H9 (cell line): ENCODE measurements around the gene PRUNE1. TPM values are rescaled to one million over a fixed set of nuclear protein-coding genes. Genes with fewer than 3 reads are reported as not detected.

Source experiments
- DNase-seq: peaks from one replicate; pipeline ENCODE4 v3.0.0-alpha.2; 2017
- H2AFZ ChIP-seq: one replicate; pipeline ENCODE4 v1.6.1; 2013; ENCODE audit warnings: mild to moderate bottlenecking, low read length, control low read depth, moderate library complexity
- H2AK5ac ChIP-seq: 2 replicates; pipeline ENCODE4 v1.6.1; 2013; ENCODE audit warnings: low read length, control low read depth, mixed read lengths; ENCODE audit not compliant: insufficient read length
- H2BK120ac ChIP-seq: one replicate; pipeline ENCODE4 v1.6.1; 2013; ENCODE audit warnings: low read depth, mild to moderate bottlenecking, low read length, control low read depth, inconsistent platforms; ENCODE audit not compliant: poor library complexity, severe bottlenecking
- H2BK12ac ChIP-seq: 2 replicates; pipeline ENCODE4 v1.6.1; 2013; ENCODE audit warnings: low read length, control low read depth, mixed read lengths, low read depth; ENCODE audit not compliant: insufficient read length
- H2BK15ac ChIP-seq: 2 replicates; pipeline ENCODE4 v1.6.1; 2013; ENCODE audit warnings: low read depth, low read length, control low read depth
- H2BK20ac ChIP-seq: one replicate; pipeline ENCODE4 v1.6.1; 2013; ENCODE audit warnings: low read depth, mild to moderate bottlenecking, low read length, control low read depth, inconsistent platforms; ENCODE audit not compliant: poor library complexity, severe bottlenecking
- H2BK5ac ChIP-seq: 2 replicates; pipeline ENCODE4 v1.6.1; 2013; ENCODE audit warnings: low read length, control low read depth, mixed read lengths; ENCODE audit not compliant: insufficient read length
- H3K14ac ChIP-seq: 2 replicates; pipeline ENCODE4 v1.6.1; 2013; ENCODE audit warnings: low read length, control low read depth; ENCODE audit not compliant: insufficient read depth
- H3K18ac ChIP-seq: 2 replicates; pipeline ENCODE4 v1.6.1; 2013; ENCODE audit warnings: low read depth, mild to moderate bottlenecking, mixed read lengths, low read length, control low read depth; ENCODE audit not compliant: insufficient read length
- H3K23ac ChIP-seq: 2 replicates; pipeline ENCODE4 v1.6.1; 2013; ENCODE audit warnings: low read length, control low read depth, mixed read lengths, low read depth; ENCODE audit not compliant: insufficient read length
- H3K23me2 ChIP-seq: 2 replicates; pipeline ENCODE4 v1.6.1; 2013; ENCODE audit warnings: low read depth, mild to moderate bottlenecking, mixed read lengths, low read length, control low read depth; ENCODE audit not compliant: insufficient read length, poor library complexity, severe bottlenecking
- H3K27ac ChIP-seq: 2 replicates; pipeline ENCODE4 v1.5.1; 2013; ENCODE audit warnings: low read length, control low read depth, mixed read lengths, low read depth; ENCODE audit not compliant: insufficient read length
- H3K27me3 ChIP-seq: 2 replicates; pipeline ENCODE4 v1.6.1; 2013; ENCODE audit warnings: low read length, control low read depth, inconsistent platforms; ENCODE audit not compliant: insufficient read depth
- H3K4ac ChIP-seq: 2 replicates; pipeline ENCODE4 v1.6.1; 2013; ENCODE audit warnings: low read depth, mild to moderate bottlenecking, control low read depth, inconsistent platforms, low read length, moderate library complexity
- H3K4me1 ChIP-seq: 2 replicates; pipeline ENCODE4 v1.6.1; 2013; ENCODE audit warnings: low read length, control low read depth, inconsistent platforms; ENCODE audit not compliant: insufficient read depth
- H3K4me2 ChIP-seq: 2 replicates; pipeline ENCODE4 v1.6.1; 2013; ENCODE audit warnings: low read length, control low read depth, mixed read lengths; ENCODE audit not compliant: insufficient read length, insufficient read depth
- H3K56ac ChIP-seq: 2 replicates; pipeline ENCODE4 v1.6.1; 2013; ENCODE audit warnings: low read depth, mild to moderate bottlenecking, mixed read lengths, low read length, control low read depth; ENCODE audit not compliant: insufficient read length
- H3K79me1 ChIP-seq: 2 replicates; pipeline ENCODE4 v1.6.1; 2013; ENCODE audit warnings: low read depth, mild to moderate bottlenecking, moderate library complexity, low read length, control low read depth, inconsistent platforms; ENCODE audit not compliant: insufficient read depth, poor library complexity, severe bottlenecking
- H3K79me2 ChIP-seq: 2 replicates; pipeline ENCODE4 v1.6.1; 2013; ENCODE audit warnings: low read length, control low read depth, inconsistent platforms; ENCODE audit not compliant: insufficient read depth
- H3K9ac ChIP-seq: 2 replicates; pipeline ENCODE4 v1.6.1; 2013; ENCODE audit warnings: low read length, control low read depth, mixed read lengths; ENCODE audit not compliant: insufficient read length; ENCODE audit errors: extremely low read depth
- H3K9me3 ChIP-seq: one replicate; pipeline ENCODE4 v1.6.1; 2013; ENCODE audit warnings: low read depth, low read length, inconsistent platforms; ENCODE audit not compliant: control insufficient read depth
- H3T11ph ChIP-seq: one replicate; pipeline ENCODE4 v1.6.1; 2013; ENCODE audit warnings: mild to moderate bottlenecking, low read length, control low read depth, inconsistent platforms
- H4K20me1 ChIP-seq: one replicate; pipeline ENCODE4 v1.6.1; 2013; ENCODE audit not compliant: control insufficient read depth, insufficient read length, insufficient read depth
- H4K5ac ChIP-seq: 2 replicates; pipeline ENCODE4 v1.6.1; 2013; ENCODE audit warnings: low read depth, mild to moderate bottlenecking, mixed read lengths, low read length, control low read depth; ENCODE audit not compliant: insufficient read length
- H4K8ac ChIP-seq: replicated peaks from 2 replicates; pipeline ENCODE4 v1.6.1; 2013; ENCODE audit warnings: low read length, control low read depth, mixed read lengths, low read depth; ENCODE audit not compliant: insufficient read length
- H4K91ac ChIP-seq: 2 replicates; pipeline ENCODE4 v1.6.1; 2013; ENCODE audit warnings: low read depth, mild to moderate bottlenecking, moderate library complexity, mixed read lengths, low read length, control low read depth; ENCODE audit not compliant: insufficient read length
- H3K27ac Mint-ChIP-seq, 3 experiments: 2 replicates in 2 of 3; 3 replicates in 1 of 3; pipeline ENCODE4 v1.8.0; 2020 to 2021; ENCODE audit warnings: mixed read lengths in 3 of 3, mild to moderate bottlenecking in 1 of 3, moderate library complexity in 1 of 3
- H3K27me3 Mint-ChIP-seq: 2 replicates; pipeline ENCODE4 v1.8.0; 2021; ENCODE audit warnings: low read depth, mild to moderate bottlenecking, moderate library complexity, mixed read lengths
- H3K36me3 Mint-ChIP-seq, 3 experiments: 2 replicates in 2 of 3; 3 replicates in 1 of 3; pipeline ENCODE4 v1.8.0; 2020 to 2021; ENCODE audit warnings: low read depth in 3 of 3, mixed read lengths in 3 of 3; ENCODE audit not compliant: insufficient read depth in 1 of 3
- H3K4me1 Mint-ChIP-seq, 2 experiments: 2 replicates each; pipeline ENCODE4 v1.8.0; 2020; ENCODE audit warnings: mixed read lengths in 2 of 2
- H3K4me3 Mint-ChIP-seq, 2 experiments: 2 replicates in 1 of 2; 3 replicates in 1 of 2; pipeline ENCODE4 v1.8.0; 2020 to 2021; ENCODE audit warnings: mild to moderate bottlenecking in 2 of 2, mixed read lengths in 2 of 2, moderate library complexity in 1 of 2
- H3K9me3 Mint-ChIP-seq, 2 experiments: 2 replicates in 1 of 2; 3 replicates in 1 of 2; pipeline ENCODE4 v1.8.0; 2020; ENCODE audit warnings: mild to moderate bottlenecking in 2 of 2, mixed read lengths in 2 of 2, moderate library complexity in 1 of 2
- WGBS: extraction: QIAGEN DNeasy Blood & Tissue Kit; methylation state at CpG from one replicate; pipeline ENCODE4 v1.1.7; 2013; ENCODE audit warnings: missing lambda C conversion rate, low lambda C conversion rate, mixed read lengths; ENCODE audit not compliant: insufficient read length; ENCODE audit errors: extremely low coverage; 5-methylcytosine and 5-hydroxymethylcytosine counted together
- total RNA-seq: library from RNA; stranded (reverse); gene quantifications from 2 replicates; pipeline ENCODE4 v1.2.1, GENCODE V29; 2021
- TF ChIP-seq, protein P1 (sequence below): fragments of 200-600 bp; sonication (generic); conservative IDR thresholded peaks from 3 replicates; pipeline ENCODE4 v1.8.0; 2021; ENCODE audit warnings: antibody characterized with exemption, mild to moderate bottlenecking

Gene PRUNE1
- total RNA-seq, 1 experiment from 2014 or later: 22.3 TPM

DNA sequence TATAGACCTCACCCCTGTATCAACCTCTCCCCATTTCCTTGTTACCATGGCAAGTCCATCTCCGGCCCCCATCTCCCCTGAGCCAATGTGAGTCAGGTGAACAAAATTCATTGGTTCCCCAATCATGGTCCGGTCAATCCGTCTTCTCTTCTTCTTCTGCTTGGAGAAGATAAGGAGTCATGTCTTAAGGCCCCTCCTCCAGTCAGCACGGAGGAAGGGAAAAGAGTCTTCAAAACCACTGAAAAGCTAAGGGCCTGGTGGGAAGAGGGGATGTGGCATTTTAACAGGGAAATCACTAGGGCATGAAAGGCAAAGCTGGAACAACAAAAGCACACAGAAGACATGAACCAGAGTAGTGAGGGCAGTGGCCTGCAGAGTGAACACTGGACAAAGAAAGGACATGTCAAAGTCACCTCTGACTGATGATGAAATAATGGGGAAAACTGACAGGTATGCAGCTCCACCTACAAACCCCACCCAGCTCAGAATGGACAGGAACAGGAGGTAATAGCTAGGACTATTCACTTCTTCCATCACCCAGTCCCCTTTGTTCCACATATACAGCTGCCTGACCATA is 46.8 kb downstream of the PRUNE1 start:
- H3K56ac ChIP-seq: no peak overlapping the region
- no peak overlapping the region for H2AFZ ChIP-seq
- no peak overlapping the region for H3T11ph ChIP-seq
- no peak overlapping the region for H2AK5ac ChIP-seq
- Mint-ChIP-seq H3K27me3 (no peaks in the 10 kb centered on the region), H3K27ac (no peak overlapping the region), H3K9me3 (no peaks in the 10 kb centered on the region), H3K4me3 (no peak overlapping the region), H3K4me1 (peaks cover 21 to 26% of the 10 kb centered on the region in 2 experiments), H3K36me3 (peaks cover 23 to 70% (median 59%) of the 10 kb centered on the region in 3 experiments)
- H3K4me2 ChIP-seq: no peak overlapping the region
- no peak overlapping the region for H2BK20ac ChIP-seq
- no peak overlapping the region for H3K18ac ChIP-seq
- H3K79me2 ChIP-seq: peaks cover 18% of the 10 kb centered on the region; the same call in 1 of the 2 replicates
- TF ChIP-seq, protein P1, sequence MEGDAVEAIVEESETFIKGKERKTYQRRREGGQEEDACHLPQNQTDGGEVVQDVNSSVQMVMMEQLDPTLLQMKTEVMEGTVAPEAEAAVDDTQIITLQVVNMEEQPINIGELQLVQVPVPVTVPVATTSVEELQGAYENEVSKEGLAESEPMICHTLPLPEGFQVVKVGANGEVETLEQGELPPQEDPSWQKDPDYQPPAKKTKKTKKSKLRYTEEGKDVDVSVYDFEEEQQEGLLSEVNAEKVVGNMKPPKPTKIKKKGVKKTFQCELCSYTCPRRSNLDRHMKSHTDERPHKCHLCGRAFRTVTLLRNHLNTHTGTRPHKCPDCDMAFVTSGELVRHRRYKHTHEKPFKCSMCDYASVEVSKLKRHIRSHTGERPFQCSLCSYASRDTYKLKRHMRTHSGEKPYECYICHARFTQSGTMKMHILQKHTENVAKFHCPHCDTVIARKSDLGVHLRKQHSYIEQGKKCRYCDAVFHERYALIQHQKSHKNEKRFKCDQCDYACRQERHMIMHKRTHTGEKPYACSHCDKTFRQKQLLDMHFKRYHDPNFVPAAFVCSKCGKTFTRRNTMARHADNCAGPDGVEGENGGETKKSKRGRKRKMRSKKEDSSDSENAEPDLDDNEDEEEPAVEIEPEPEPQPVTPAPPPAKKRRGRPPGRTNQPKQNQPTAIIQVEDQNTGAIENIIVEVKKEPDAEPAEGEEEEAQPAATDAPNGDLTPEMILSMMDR: no peak
- H3K23ac ChIP-seq: no peak overlapping the region
- H3K23me2 ChIP-seq: peaks cover 19% of the 10 kb centered on the region
- no CpG with 5 or more reads among the region's 4 CpGs for WGBS
- no peak overlapping the region for H3K27ac ChIP-seq
- H3K4me1 ChIP-seq: peaks cover 7% of the 10 kb centered on the region; the same call in 1 of the 2 replicates
- no peak overlapping the region for H2BK5ac ChIP-seq
- no peak overlapping the region for H4K8ac ChIP-seq
- H3K79me1 ChIP-seq: peaks cover 12% of the 10 kb centered on the region
- no peak overlapping the region for H2BK120ac ChIP-seq
- H3K14ac ChIP-seq: no peak overlapping the region
- H4K20me1 ChIP-seq: no peaks in the 10 kb centered on the region
- H3K9me3 ChIP-seq: no peaks in the 10 kb centered on the region
- H3K4ac ChIP-seq: no peak overlapping the region
- H2BK15ac ChIP-seq: no peak overlapping the region
- H3K9ac ChIP-seq: no peak overlapping the region
- no peaks in the 10 kb centered on the region for H3K27me3 ChIP-seq
- H2BK12ac ChIP-seq: no peak overlapping the region
- H4K5ac ChIP-seq: no peak overlapping the region
- no peak overlapping the region for H4K91ac ChIP-seq
- DNase-seq: no peak
